Stimulated activated CD4-positive, alpha-beta T cell treated with anti-CD3 and anti-CD28 coated beads, Interleukin-1b, Interleukin-23, amount 100 ng/mL, for 1 hour (primary cell): ENCODE data around the gene TOR1B.
A peak's percentile ranks its signal among the peaks of the same experiment; 100 is the strongest.
"Not testable (repeated sequence)": the region's sequence is repeated elsewhere in the genome, so short reads cannot be mapped to it uniquely, and the experiment has no call there.

Experiments used
- DNase-seq, 2 donors: peaks; one replicate each; pipeline ENCODE4 v3.0.0-alpha.2; 2020; ENCODE audit warnings: low read depth in 2 of 2

The TOR1B gene, protein sequence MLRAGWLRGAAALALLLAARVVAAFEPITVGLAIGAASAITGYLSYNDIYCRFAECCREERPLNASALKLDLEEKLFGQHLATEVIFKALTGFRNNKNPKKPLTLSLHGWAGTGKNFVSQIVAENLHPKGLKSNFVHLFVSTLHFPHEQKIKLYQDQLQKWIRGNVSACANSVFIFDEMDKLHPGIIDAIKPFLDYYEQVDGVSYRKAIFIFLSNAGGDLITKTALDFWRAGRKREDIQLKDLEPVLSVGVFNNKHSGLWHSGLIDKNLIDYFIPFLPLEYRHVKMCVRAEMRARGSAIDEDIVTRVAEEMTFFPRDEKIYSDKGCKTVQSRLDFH

DNA sequence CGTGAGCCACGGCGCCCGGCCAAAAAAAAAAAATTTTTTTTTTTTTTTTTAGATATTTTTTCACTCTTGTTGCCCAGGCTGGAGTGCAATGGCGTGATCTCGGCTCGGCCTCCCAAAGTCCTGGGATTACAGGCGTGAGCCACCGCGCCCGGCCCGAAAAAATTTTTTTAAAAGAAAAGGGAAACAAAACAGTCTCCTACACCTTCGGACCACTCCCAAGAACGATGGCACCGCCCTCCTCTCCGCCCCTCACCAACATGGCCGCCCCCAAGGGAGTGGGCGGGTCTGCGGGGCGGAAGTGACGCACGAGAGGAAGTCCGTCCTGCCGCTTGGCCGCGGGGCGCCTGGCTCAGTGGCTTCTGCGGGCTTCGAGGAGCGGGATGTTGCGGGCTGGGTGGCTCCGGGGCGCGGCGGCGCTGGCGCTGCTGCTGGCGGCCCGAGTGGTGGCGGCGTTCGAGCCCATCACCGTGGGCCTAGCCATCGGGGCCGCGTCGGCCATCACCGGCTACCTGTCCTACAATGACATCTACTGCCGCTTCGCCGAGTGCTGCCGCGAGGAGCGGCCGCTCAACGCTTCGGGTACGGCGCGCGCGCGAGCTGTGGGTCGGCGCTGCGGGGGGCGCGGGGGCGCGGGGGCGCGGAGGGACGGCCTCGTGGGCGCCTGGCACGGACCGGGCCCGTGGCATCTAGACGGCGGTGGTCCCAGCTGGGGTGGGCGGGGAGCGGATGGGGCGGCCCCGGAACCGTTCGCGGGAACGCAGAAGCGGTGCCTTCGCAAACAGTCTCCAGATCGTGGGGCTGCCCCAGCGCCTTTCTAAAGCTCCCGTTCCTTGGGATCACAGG lies at the start of gene TOR1B:
Gene TOR1B, plus strand, starts transcription at position 352 of the 843 bp plus-strand sequence. Its CDS starts 29 bp downstream, at position 381.
- peak; percentile 81 to 92 for DNase-seq

DNA sequence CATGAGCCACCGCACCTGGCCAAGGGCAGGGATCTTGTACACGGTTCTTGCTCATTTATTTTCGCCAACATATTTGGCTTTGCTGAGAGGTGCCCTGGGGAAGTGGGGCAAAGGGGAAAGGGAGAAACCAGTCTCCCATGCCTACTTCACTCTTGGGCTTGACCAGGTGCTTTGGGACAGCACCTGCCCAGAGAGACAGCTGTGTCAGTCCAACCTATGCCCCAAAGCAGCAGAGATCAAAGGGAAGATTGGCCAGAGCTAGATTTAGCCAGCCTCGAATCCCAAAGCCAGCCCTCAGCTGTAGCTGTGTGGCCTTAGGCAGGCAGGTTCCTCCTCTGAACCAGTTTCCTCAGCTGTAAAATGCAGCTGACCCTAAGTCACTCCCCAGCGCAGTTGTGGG lies 47.8 kb upstream of the TOR1B start:
- no peak for DNase-seq

DNA sequence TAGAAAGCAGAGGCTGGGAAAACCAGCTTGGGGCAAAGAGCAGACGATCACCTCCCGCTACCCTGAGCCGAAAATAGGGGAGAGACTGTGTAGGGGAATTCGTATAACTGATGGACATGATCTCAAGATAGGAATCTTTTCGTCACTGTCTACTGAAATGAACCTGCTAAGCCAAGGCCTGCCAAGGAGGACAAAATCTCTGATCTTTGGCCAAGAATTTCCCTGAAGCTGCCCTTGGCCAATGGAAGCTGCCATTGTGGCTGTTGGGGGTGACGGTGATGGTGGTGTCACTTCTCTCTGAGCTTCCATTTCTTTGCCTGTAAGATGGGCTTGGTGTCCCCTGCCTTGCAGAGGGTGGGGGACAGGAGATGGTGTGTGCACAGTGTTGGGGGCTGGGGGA lies 46.8 kb upstream of the TOR1B start:
- no peak for DNase-seq

DNA sequence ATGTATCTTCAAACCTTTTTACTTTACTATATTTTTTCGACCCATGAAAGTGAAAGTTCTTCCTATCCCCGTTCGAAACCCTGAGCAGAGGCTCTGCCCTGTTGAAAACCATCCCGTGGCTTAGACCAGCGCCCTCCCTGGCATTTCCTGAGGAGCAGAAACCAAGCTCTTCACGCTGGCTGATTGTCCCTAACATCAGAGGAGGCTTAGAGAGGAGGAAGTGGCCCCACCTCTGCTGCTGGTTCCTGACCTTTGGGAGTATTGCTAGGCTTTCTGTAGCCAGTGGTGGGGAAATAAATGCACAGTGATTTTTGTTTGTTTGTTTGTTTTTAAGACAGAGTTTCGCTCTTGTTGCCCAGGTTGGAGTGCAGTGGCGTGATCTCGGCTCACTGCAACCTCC lies 45.9 kb upstream of the TOR1B start:
- DNase-seq, result no peak

DNA sequence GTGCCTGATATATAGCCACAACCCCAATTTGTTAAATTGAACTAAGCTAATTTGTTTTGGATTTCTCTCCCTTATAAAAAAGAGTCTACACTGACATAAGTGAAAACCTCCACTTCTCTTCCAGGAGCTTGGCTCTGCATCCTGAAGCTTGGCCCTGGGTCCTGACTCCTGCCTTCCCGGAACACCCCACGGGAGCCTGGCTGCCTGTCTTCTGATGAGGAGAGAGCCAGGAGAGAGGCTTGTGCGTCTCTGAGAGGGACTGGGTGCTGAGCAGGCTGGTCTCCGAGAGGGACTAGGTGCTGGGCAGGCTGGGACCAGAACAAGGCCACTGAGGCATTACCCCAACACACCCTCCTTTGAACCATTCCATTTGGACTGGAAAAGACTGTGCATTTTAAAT lies 43.7 kb upstream of the TOR1B start:
- DNase-seq, result no peak

DNA sequence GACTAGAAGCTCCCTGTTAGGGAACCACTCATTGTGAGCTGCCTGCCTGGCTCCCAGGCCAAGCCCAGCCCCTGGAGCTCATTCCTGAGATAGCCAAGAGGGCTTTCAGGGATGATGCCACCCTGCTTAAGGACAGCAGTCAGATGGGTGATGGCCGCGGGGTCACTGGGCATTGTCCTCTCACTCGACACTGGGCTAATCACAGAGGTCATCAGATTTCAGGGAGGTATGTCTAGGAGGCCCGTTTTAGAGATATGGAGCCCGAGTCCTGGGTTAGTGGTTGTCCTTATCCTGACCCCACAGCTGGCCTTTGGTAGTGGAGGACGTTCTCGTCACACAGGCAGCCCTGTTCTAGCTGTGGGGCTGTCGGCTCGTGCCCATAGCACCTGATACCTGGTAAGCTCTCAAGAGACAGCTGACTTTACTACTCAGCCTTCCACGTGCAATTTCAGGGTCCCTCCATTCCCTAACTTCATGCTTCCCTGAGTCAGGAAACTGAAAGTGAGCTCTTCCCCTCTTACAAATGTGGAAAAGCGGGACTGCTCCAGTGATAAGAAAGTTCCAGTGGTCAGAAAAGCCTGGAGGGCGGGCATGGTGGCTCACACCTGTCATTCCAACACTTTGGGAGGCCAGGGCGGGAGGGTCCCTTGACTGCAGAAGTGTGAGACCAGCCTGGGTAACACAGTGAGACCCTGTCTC lies 43.0 kb upstream of the TOR1B start:
- DNase-seq, result no peak

DNA sequence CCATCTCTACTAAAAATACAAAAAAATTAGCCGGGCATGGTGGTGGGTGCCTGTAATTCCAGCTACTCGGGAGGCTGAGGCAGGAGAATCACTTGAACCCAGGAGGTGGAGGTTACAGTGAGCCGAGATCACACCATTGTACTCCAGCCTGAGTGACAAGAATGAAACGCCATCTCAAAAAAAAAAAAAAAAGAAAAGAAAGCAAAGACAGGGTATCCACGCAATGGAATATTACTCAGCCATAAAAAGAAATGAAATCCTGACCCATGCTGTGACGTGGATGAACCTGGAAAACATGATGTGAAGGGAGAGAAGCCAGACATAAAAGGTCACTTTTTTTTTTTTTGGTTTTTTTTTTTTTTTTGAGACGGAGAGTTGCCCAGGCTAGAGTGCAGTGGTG lies 42.2 kb upstream of the TOR1B start:
- DNase-seq, result not testable (repeated sequence)

DNA sequence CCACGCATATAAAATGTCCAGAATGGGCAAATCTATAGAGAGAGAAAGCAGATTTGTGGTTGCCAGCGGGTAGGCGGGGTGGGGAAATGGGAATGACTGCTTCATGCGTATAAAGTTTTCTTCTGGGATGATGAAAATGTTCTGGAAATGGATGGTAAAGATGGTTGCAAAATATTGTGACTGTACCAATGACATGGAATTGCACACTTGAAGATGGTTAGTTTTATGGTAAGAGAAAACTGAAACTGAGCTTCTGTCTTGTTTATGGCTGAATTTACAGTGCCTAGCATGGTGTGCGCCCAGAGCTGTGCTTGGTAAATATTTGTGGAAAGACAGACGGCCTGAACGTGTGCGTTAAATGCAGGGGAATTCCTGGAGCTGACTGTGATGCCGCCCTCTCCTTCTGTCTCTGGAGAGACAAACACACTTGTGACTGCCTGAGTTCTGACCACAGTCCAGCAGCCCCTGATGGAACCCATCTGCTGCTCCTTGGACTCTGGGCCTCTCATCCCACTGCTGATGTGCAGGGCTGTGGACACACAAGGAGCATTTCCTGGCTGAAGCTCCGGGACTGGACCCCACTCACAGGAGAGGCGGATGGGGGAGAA lies 41.6 kb upstream of the TOR1B start:
- DNase-seq, result no peak

DNA sequence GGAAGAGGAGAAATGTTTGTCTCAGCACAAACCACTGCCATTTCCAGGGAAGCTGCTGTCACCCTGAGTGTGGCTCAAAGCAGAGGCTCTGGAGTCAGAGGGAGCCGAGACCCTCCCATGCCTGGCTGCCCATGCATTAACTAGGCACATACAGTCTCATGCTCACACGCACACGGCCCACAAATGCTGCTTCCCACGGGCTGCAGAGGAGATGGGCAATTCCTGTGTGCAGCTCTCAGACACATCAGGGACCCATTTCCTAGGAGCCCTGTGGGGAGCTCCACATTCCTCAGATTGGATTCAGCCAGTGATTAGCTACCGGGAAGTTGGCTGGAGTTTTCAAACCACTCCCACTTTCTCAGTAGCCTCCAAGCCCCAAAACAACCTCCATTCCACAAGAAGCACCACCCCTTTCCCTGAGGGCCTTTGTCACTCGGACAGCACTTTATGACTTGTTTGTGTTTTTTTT lies 41.0 kb upstream of the TOR1B start:
- no peak for DNase-seq

DNA sequence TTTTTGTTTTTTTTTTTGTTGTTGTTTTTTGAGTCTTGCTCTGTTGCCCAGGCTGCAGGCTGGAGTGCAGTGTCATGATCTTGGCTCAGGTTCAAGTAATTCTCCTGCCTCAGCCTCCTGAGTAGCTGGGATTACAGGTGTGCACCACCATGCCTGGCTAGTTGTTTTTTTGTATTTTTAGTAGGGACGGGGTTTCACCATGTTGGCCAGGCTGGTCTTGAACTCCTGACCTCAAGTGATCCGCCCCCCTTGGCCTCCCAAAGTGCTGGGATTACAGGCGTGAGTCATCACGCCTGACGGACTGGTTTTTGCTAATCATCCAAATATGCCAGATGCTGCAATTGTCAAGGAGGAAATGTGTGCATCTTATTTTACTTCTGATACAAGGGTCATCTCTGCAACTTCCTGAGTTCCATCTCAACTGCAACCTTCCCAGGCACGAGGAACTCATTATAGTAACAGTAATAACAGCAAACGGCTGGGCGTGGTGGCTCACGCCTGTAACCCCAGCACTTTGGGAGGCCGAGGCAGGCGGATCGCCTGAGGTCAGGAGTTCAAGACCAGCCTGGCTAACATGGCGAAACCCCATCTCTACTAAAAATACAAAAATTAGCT lies 40.5 kb upstream of the TOR1B start:
- DNase-seq, result not testable (repeated sequence)

DNA sequence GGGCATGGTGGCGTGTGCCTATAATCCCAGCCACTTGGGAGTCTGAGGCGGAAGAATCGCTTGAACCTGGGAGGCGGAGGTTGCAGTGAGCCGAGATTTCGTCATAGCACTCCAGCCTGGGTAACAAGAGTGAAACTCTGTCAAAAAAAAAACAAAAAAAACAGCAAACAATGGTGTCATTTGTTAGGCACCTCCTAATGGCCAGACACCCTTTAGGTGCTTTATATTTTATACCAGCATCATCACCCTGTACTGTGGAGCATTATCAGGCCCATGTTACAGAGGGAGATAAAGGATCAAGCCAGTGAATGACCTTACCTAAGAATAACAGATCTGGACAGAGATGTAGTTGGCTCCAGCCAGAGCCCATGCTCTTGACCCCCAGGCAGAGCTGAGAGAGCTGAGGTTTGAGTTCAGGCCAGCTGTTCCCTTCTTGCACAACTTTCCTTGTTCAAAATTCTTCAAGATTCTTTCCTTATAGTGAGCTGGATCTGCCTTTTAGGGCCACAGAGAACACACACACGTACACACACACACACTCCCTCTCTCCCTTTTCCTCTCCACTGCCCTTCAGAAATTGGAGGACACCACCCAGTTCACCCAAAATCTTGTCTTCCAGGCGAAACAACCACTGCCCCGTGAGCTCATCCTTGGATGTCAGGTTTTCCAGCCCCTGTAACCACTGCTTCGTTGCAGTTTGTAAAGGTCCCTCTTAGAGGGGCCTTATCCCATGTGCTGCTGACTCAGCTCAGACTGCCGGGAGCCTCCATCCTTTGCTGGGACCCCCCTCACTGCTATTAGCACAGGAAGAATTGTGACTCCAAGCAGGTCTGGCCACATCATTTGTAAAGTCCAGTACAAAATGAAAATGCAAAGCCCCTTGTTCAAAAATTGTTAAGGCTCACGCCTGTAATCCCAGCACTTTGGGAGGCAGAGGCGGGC lies 39.7 kb upstream of the TOR1B start:
- DNase-seq, result no peak

DNA sequence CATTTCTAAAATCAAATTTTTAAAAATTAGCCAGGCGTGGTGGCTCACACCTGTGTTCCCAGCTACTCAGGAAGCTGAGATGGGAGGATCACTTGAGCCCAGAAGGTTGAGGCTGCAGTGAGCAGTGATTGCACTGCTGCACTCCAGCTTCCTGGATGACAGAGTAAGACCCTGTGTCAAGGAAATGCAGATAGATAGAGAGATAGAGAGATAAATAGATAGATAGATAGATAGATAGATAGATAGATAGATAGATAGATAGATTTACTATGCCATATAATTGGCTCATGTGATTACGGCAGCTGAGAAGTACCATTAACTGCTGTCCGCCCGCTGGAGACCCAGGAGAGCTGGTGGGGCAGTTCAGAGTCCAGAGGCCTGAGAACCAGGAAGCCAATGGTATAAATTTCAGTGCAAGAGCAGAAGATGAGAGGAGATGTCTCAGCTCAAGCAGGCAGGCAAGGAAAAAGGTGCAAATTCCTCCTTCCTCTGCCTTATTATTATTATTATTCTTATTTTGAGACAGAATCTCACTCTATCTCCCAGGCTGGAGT lies 37.1 kb upstream of the TOR1B start:
- DNase-seq, result no peak

DNA sequence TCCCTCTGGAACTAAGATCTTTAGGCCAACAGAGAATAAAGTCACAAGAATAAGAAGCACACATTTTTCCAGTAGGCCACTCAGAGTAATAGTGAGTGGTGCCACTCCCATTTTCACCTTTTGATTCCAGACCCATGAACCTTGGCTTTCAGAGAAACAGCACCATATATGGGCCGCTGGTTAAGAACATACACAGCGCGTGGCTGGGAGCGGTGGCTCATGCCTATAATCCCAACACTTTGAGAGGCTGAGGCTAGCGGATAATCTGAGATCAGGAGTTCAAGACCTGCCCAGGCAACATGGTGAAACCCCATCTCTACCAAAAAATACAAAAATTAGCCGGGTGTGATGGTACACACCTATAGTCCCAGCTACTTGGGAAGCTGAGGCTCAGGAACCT lies 34.5 kb upstream of the TOR1B start:
- no peak for DNase-seq

DNA sequence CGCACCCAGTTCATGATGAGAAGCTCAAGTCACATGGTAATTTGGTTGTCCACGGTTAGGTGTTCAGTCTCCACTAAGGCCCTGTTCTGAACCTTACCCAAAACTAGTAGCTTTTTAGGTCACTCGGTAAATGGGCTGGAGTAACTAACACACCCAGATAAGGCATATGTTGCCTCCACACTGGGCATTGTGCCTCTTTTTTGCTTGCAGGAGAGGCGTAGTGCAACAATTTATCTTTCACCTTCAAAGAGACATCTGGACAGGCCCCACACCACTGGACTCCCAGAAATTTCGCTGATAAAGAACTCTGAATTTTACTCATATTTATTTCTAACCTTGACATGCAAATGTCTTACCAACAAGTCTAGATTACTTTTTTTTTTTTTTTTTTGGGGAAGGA lies 33.3 kb upstream of the TOR1B start:
- no peak for DNase-seq

DNA sequence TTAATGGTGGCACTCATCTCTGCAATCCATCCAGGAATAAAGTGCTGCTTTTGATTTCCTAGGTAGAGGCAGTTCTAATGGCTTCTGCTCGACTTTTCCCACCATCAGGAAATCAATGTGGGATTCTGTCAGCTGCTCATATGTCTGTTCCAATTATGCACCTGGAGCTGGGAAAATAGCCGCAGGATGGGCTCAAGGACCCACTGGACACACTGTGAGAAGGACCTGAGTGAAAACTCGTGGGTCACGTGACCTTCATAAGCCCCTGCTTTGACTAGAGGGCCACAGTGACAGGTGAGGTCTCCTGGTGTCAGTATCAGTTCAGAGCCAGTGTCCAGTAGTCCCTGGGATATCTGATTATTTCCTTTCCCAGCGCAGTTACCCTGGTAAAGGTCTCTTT lies 32.2 kb upstream of the TOR1B start:
- DNase-seq, result no peak

DNA sequence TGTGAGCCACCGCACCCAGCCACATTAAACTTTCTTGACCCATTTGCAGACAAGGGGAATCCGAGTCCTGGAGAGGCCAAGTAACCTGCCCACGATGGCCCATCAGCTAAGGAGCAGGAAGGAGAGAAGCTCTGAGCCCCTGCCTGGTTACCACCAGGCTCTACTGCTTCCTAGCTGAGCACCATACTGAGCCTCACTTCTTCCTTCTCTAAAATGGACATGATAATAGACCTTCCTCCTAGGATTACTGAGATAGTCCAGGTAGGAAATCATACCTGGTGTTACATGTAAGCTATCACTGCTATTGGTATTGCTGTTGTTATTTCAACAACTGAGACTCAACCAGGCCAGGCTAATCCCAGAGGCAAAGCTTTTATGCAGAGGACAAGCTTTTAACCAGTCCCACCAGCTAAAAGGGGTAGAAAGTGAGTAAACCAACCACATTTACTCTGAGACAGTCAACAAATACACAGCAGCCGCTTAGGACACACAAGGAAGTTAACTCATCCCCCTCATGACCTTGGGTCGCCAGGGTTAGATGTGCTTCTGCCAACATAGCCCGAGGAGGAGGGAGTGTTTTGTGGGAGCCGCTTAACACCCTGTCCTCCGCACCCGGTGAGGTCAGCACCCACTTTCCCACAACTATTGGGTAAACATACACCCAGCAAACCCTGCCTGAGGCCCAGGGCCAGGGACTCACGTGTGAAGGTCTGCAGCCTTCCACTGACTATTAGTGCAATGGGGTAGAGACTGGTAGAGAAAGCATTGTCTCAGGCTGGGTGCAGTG lies 29.5 kb upstream of the TOR1B start:
- DNase-seq, result no peak

DNA sequence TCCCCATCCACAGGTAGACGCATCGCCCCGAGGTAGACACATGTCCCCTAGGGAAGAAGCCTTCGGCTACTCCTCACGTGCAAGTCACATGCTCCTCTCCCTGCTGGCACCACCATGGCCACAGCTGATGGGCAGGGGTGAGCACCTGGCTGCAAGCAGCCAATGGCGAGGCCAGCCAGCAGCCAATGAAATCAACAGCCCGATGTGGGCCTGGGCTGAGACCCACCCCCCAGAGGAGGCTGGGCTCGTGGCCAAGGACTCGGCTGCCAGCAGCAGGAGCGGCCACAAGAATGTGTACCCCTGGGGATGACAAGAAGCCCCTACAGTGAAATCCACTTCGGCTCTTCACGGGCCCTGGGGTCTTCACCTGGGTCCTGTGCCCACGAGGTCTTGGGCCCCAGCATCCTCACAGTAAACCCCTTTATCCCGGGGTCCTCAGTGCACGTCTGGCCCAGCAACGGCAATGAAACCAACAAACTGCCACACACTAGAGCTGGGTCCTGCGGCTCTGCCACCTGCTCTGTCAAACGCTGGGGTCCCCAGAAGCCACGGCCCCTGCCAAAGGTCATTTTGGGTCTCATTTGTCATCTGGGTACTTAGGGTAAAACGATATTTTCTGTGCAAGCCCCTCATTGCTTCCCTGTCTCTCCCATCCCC lies 28.1 kb upstream of the TOR1B start:
- DNase-seq, result no peak

DNA sequence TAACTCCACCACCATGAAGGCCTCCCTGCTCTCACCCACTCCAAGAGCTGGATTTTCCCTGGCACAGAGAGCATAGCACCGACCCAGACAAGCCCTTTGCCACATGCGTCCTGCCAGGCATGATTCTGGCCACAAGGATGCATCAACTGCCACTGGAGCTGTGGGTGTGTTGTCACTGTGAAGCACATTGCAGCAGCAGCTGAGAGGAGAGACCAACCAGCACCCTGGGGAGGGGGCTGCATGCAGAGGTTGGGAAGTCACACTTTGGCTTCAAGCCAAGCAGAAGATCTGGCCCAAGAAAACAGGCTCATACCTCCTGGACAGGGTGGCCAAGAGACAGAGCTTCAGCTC lies 27.6 kb upstream of the TOR1B start:
- no peak for DNase-seq

DNA sequence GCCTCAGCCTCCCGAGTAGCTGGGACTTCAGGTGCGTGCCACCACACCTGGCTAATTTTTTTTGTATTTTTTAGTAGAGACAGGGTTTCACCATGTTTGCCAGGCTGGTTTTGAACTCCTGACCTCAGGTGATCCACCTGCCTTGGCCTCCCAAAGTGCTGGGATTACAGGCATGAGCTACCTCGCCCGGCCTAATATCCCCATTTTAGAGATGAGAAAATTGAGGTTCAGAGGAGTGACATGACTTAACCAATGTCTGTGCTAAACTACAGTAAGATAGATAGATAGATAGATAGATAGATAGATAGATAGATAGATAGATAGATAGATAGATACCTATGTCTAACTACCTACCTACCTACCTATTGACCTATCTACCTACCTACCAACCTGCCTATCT lies 26.9 kb upstream of the TOR1B start:
- DNase-seq, result not testable (repeated sequence)
